Activated CD4-positive, alpha-beta T cell treated with anti-CD3 and anti-CD28 coated beads, Interleukin-2, amount 50 U/mL, for 1 hour (primary cell): ENCODE data around the gene CENPC.
"Not testable (repeated sequence)": the region's sequence is repeated elsewhere in the genome, so short reads cannot be mapped to it uniquely, and the experiment has no call there.

ENCODE experiments used
- DNase-seq: peaks from one replicate; pipeline ENCODE4 v3.0.0-alpha.2; 2020

The CENPC gene

DNA sequence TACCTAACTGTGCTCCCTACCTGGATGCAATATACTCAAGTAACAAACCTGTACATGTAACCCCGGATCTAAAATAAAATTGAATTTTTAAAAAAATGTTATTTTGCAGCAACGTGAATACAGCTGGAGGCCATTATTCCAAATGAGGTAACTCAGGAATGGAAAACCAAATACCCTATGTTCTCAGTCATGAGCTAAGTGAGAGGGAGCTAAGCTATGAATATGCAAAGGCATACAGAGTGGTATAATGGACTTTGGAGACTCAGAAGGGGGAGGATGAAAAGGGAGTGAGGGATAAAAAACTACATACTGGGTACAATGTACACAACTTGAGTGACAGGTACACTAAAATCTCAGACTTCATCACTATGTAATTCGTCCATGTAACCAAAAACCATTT lies 78.6 kb downstream of the CENPC start:
- DNase-seq: no peak

DNA sequence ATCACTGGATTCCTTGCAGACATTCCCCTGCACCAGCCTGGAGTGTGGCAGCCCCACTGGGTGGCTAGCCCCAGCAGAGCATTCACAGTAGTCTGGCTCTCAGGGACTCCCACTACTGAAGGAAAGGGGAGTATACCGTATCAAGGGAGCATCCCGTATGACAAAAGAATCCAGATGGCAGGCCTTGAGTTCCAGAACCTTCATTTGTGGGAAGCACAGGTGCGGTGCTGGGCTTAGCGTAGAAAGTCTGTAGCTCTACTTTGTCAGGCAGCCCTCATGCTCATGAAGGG lies 79.6 kb downstream of the CENPC start:
- DNase-seq: no peak

DNA sequence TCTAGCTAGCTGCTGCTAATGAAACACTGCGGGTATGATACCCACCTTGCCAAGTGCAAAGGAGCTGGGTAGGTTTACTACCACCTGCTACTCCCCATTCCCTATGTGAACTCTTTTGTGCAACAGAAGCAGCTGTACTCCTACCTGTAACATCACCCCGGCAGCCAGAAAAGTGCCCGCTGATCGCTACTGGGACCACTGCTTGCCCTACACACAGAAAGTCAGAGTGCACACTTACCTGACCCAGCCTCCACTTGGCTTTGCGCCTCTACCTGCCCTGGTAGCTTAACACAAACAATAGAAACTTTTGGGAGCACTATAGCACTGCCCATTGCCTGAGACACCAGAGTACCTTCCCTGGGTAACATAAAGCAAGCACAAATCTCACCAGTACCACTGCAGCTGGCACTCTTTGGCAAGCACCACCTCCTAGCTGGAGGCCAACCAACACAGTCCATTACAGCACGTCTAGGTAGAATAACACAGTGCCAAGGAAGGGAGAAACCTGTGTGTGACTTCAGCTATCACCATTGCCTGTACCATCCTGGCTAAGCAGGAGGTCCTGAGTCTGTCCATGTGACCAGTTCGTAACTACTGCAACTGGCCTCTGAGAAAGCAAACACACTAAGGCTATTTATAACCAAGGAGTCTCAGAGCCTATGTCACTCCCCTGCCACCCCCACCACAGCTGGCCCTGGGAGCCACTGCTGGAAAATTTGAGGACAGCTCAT lies 80.1 kb downstream of the CENPC start:
- no peak for DNase-seq

DNA sequence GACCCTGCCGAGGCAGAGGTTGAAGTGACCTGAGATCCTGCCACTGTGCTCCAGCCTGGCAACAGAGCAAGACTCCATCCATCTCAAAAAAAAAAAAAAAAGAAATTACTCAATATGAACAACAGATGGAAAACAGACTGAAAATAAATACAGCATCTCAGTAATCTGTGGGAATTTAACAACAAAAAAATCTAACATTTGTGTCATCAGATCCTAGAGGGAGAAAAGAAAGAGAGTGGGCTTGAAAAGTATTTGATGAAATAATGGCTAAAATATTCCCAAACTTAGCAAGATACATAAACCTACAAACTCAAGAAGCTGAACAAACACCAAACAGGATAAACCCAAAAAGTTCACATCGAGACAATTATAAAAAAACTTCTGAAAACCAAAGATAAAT lies 84.7 kb downstream of the CENPC start:
- no peak for DNase-seq

DNA sequence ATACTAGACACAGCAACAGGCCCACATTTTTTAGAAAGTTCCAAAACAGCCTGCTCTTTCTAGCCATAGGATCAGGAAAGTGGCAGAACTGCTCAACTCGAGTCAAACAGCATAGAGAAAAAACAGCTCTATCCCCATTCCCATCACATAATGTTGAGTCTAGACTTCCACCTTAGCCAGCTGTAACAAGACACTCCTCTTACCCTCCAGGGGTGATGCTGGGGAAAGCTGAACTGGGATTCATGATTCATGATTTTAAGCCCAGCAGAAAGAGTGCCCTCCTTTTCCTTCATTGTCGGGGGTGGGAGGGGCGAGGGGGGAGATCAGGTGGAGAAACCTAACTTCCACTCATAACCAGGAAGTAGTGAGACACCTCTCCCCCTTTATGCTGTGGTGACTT lies 86.1 kb downstream of the CENPC start:
- DNase-seq: no peak

DNA sequence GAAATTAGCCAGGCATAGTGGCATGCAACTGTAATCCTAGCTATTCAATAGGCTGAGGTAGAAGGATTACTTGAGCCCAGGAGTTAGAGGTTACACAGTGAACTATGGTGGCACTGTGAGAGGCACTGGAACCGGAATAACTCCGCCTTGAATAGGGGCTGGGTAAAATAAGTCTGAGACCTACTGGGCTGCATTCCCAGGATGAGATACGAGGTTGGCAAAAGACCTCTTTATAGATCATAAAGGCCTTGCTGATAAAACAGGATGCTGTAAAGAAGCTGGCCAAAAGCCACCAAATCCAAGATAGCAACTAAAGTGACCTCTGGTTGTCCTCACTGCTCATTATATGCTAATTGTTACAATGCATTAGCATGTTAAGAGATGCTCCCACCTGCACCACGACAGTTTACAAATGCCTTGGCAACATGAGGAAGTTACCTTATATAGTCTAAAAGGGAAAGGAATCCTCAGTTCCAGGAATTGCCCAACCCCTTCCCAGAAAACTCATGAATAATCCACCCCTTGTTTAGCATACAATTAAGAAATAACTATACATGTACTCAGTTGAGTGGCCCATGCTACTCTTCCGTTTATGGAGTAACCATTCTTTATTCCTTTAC lies 88.6 kb downstream of the CENPC start:
- no peak for DNase-seq

DNA sequence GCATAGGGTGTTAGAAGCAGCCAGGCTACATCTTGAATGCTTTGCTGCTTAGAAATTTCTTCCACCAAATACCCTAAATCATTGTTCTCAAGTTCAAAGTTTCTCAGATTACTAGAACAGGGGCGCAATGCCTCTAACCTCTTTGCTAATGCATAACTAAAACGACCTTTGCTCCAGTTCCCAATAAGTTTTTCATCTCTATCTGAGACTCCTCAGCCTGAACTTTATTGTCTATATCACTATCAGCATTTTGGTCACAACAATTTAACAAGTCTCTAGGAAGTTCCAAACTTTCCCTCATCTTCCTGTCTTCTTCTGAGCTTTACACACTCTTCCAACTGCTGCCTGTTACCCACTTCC lies 92.5 kb downstream of the CENPC start:
- not testable (repeated sequence) for DNase-seq

DNA sequence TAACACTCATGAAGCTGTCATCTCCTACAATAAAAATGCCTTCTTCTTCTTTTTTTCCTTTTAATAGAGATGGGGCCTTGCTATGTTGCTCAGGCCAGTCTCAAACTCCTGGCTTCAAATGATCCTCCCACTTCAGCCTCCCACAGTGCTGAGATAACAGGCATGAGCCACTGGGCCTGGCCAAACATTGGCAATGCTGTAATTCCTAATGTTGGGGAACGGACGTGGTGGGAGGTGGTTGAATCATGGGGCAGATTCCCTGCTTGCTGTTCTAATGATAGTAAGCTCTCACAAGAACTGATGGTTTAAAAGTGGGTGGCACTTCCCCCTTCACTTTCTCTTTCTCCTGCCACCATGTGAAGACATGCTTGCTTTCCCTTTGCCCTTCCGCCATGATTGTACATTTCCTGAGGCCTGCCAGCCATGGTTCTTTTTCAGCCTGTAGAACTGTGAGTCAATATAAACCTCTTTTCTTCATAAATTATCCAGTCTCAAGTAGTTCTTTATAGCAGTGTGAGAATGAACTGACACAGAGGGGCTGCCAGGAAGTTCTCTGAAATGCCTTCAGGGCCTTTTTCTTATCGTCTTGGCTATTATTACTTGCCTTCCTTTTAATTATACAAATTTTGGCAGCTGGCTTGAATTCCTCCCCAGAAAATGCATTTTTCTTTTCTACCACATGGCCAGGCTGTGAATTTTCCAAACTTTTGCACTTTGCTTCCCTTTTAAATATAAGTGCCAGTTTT lies 93.0 kb downstream of the CENPC start:
- DNase-seq: no peak

DNA sequence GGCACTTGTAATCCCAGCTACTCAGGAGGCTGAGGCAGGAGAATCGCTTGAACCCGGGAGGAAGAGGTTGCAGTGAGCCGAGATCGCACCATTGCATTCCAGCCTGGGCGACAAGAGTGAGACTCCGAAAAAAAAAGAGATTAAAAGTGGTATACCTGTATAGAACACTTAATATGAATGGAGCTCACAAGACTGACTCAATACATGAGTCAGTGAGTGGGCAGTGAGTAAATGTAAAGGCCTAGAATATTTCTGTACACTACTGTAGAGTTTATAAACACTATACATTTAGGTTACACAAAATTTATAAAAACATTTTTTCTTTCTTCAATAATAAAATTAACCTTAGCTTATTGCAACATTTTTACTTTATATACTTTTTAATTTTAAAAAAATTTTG lies 93.8 kb downstream of the CENPC start:
- DNase-seq: no peak

DNA sequence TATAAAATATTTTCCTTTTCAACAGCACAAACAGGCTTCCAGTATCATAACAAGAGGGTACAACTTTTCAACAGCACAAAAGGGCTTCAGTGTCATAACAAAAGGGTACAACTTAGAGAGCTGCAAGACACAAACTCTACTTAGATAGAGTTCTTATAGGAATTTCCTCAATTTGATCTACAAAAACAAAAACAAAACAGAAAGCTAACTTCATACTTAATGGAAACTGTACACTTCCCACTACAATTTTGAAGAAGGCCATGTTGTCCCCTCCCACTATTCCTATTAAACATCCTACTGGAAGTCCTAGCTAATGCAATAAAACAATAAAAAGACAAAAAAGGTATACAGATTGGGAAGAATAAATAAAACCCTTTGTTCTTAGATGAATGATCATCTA lies 96.7 kb downstream of the CENPC start:
- DNase-seq: no peak

DNA sequence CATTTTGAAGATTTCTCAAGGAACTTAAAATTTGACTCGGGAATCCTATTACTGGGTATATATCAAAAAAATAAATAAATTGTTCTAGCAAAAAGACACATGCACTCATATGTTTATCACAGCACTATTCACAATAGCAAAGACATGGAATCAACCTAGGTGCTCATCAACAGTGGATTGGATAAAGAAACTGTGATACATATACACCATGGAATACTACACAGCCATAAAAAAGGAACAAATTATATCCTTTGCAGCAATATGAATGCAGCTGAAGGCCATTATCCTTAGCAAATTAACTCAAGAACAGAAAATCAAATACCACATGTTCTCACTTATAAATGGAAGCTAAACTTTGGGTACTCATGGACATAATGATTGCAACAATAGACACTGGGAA lies 97.4 kb downstream of the CENPC start:
- no peak for DNase-seq

DNA sequence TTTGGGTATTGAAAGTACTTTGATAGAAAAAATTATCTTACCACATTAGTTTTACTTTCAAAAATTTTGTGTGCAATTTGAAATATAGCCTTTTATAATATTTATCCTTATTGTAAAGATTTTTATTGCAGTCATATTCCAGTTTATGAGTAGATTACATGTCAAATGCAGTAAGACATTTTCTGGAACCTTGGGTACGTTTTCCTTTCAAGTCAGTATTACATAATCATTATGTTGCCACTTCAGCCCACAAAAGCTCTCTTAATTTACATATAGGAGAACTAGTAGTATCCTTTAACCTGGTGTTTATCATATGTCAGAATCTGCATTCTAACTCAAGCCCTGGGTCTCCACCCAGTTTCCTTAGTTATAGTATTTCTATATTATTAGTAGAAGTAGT lies 98.5 kb downstream of the CENPC start:
- no peak for DNase-seq

DNA sequence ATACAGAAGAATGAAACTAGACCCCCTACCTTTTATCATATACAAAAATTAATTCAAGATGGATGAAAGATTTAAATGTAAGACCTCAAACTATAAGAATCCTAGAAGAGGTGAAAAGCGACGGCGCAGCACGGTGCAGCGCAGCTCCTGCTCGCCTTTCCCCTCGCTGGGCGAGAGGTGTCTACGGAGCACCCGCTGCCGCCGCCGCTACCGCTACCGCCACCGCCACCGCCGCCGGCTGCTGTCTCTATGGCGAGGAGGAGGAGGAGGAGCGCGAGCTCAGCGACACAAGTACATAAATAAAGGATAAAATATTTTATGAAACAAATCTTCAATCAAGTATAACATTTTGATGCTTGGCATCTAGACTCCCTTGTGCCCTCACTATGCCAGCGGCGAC lies 99.4 kb downstream of the CENPC start:
- DNase-seq: not testable (repeated sequence)

DNA sequence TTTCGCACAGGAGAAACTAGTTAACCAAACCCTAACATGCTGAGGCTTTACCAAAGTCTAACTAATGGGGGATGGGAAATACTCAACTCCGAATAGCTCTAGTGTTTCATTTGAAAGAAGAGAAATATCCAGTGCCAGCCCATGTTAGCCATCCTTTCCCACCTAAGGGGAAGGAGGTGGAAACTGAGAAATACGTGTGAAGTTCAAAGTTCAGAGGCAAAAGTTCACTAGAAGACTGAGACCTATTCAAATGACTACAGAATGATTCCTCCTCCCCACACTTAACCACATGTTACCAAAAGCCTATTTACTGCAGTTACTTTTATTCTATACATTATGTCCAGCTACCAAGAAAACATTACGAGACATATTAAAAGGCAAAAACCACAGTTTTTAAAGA lies 106.3 kb downstream of the CENPC start:
- DNase-seq: no peak

DNA sequence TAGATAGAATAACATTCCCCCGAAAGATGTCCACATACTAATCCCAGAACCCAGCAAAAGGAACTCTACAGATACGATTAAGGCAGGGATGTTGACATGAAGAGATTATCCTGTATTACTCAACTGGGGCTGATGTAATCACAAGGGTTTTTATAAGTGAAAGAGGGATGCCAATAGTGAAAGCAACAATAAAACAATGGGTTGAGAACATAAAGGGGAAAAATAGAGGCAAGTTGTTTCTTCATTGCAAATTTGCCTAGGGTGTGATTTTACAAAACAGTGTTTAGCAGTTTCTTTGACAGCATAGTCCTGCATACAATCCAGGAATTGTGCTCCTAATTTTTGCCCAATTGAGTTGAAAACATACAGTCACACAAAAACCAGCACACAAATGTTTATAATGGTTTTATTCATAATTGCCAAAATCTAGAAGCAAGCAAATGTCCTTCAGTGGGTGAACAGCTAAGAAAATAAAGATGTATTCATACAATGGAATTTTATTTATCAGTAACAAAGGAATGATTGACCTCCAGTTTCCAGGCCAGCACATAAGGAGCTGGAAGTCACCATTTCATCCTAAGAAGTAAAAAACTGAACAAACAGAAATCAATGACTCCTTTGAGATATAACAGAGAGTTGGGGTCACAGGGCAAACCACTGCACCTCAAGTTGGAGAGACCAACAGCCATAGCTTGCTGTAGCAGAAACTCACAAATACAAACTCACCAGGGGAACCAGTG lies 107.2 kb downstream of the CENPC start:
- DNase-seq: no peak

DNA sequence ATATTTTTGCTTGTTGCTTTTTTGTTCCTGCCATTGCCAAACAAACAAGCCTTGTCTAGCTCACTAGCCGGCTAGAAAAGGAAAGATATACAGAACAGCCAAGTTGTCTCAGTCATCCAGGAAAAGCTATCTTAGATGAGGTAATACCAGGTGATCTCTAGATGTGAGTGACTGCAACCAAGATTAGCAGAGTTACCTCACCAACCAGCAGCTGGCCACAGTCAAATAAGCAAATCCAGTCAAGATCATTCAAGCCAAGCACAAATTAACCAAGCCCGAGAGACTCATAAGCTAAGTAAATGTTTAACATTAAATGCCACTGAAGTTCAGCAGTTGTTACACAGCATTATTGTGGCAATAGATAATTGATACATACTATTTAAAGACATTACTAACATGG lies 108.6 kb downstream of the CENPC start:
- no peak for DNase-seq

DNA sequence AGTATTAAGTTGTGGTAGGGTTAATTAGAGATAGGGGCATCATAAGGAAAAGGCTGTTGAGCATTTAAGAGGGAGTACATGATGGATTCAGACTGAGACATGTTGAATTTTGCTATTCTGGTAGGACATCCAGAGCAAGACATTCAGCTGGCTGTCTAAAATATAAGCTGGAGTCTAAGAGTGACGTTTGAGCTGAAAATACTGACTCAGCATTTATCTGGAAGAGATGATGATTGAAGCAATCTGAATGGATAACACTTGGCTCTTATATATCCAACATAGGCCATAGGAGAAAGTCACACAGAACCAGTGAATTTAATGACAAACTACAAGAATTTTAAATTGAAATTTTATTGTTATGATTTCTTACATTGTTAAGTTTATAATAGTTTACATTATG lies 114.3 kb downstream of the CENPC start:
- no peak for DNase-seq

DNA sequence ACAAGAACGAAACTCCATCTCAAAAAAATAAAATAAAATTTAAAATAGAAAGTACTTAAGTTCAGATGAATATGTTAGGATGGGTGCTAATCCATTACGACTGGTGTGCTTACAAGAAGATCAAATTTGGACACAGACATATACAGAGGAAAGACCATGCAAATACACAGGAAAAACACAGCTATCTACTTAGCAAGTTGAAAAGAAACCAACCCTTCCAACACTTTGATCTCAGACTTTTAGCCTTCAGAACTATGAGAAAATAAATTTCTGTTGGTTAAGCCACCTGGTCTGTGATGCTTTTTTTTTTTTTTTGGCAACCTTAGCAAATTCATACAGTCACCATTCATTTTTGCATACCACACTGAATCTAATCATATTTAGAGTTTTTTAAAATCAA lies 116.5 kb downstream of the CENPC start:
- no peak for DNase-seq
